Measurements from ENCODE around the gene PGM2L1. TPM values are rescaled to one million over a fixed set of nuclear protein-coding genes. Genes with fewer than 3 reads are reported as not detected.
"Not testable (repeated sequence)": the region's sequence is repeated elsewhere in the genome, so short reads cannot be mapped to it uniquely, and the experiment has no call there.

PGM2L1 gene
- total RNA-seq, 2 experiments from 2014 or later, result 8.6 to 10.5 TPM

GRCh38 chr11:74384641-74385040 is 13.6 kb downstream of the PGM2L1 start:
- ATAC-seq (ENCODE audit: low read depth) (no peak), DNase-seq (no peak)
- Mint-ChIP-seq H3K27ac (no peak overlapping the region), H3K4me1 (peaks cover 7% of the 10 kb centered on the region), H3K4me3 (no peak overlapping the region), H3K36me3 (no peaks in the 10 kb centered on the region), H3K9me3 (no peaks in the 10 kb centered on the region), H3K27me3 (no peaks in the 10 kb centered on the region)
- POLR2A ChIA-PET, result no interaction called here

- no peak overlapping the region for H3K27ac Mint-ChIP-seq
- no peaks in the 10 kb centered on the region for H3K9me3 Mint-ChIP-seq
- no peaks in the 10 kb centered on the region for H3K27me3 Mint-ChIP-seq
- POLR2A ChIA-PET, result no interaction called here
- DNase-seq (no peak), ATAC-seq (ENCODE audit: low read depth) (no peak)
- peaks cover 2% of the 10 kb centered on the region for H3K4me1 Mint-ChIP-seq
- no peaks in the 10 kb centered on the region for H3K36me3 Mint-ChIP-seq
- no peak overlapping the region for H3K4me3 Mint-ChIP-seq
Observed at GRCh38 chr11:74380746-74381439, 17.3 kb downstream of the PGM2L1 start.

GRCh38 chr11:74377689-74378088 is 20.5 kb downstream of the PGM2L1 start:
- no peak for DNase-seq
- Mint-ChIP-seq H3K4me3 (no peak overlapping the region), H3K4me1 (peaks cover 2% of the 10 kb centered on the region), H3K27me3 (no peaks in the 10 kb centered on the region), H3K9me3 (no peaks in the 10 kb centered on the region), H3K27ac (no peak overlapping the region), H3K36me3 (peaks cover 4% of the 10 kb centered on the region)
- POLR2A ChIA-PET, result no interaction called here
- ATAC-seq (ENCODE audit: low read depth), result no peak

GRCh38 chr11:74373382-74373781 is 24.9 kb downstream of the PGM2L1 start:
- H3K27me3 Mint-ChIP-seq, result no peaks in the 10 kb centered on the region
- no peaks in the 10 kb centered on the region for H3K4me1 Mint-ChIP-seq
- no peak overlapping the region for H3K4me3 Mint-ChIP-seq
- no peaks in the 10 kb centered on the region for H3K9me3 Mint-ChIP-seq
- no peak overlapping the region for H3K27ac Mint-ChIP-seq
- DNase-seq (no peak), ATAC-seq (ENCODE audit: low read depth) (no peak)
- peaks cover 9% of the 10 kb centered on the region for H3K36me3 Mint-ChIP-seq
- POLR2A ChIA-PET, result no interaction called here

GRCh38 chr11:74371269-74372052 is 26.8 kb downstream of the PGM2L1 start:
- Mint-ChIP-seq H3K27ac (no peak overlapping the region), H3K4me3 (no peak overlapping the region), H3K4me1 (no peaks in the 10 kb centered on the region), H3K9me3 (no peaks in the 10 kb centered on the region), H3K36me3 (peaks cover 9% of the 10 kb centered on the region), H3K27me3 (no peaks in the 10 kb centered on the region)
- POLR2A ChIA-PET, result no interaction called here
- DNase-seq (no peak), ATAC-seq (ENCODE audit: low read depth) (no peak)

GRCh38 chr11:74370123-74370522 is 28.1 kb downstream of the PGM2L1 start:
- ATAC-seq (ENCODE audit: low read depth) (no peak), DNase-seq (no peak)
- Mint-ChIP-seq H3K36me3 (peaks cover 9% of the 10 kb centered on the region), H3K27me3 (no peaks in the 10 kb centered on the region), H3K4me3 (no peak overlapping the region), H3K9me3 (no peaks in the 10 kb centered on the region), H3K27ac (no peak overlapping the region), H3K4me1 (no peaks in the 10 kb centered on the region)
- POLR2A ChIA-PET, result no interaction called here

- H3K36me3 Mint-ChIP-seq, result peaks cover 15% of the 10 kb centered on the region
- no peak overlapping the region for H3K4me3 Mint-ChIP-seq
- POLR2A ChIA-PET, result no interaction called here
- H3K27ac Mint-ChIP-seq, result no peak overlapping the region
- no peak for ATAC-seq (ENCODE audit: low read depth)
- H3K9me3 Mint-ChIP-seq, result no peaks in the 10 kb centered on the region
- no peak for DNase-seq
- H3K4me1 Mint-ChIP-seq, result no peaks in the 10 kb centered on the region
- no peaks in the 10 kb centered on the region for H3K27me3 Mint-ChIP-seq
Observed at GRCh38 chr11:74367881-74368280, 30.4 kb downstream of the PGM2L1 start.

- H3K27ac Mint-ChIP-seq, result no peak overlapping the region
- ATAC-seq (ENCODE audit: low read depth), result no peak
- H3K4me1 Mint-ChIP-seq, result no peaks in the 10 kb centered on the region
- H3K4me3 Mint-ChIP-seq, result no peak overlapping the region
- H3K9me3 Mint-ChIP-seq, result no peaks in the 10 kb centered on the region
- no peak for DNase-seq
- peaks cover 22% of the 10 kb centered on the region for H3K36me3 Mint-ChIP-seq
- POLR2A ChIA-PET, result no interaction called here
- no peaks in the 10 kb centered on the region for H3K27me3 Mint-ChIP-seq
Observed at GRCh38 chr11:74366576-74366975, 31.7 kb downstream of the PGM2L1 start.

GRCh38 chr11:74365805-74366204 is 32.4 kb downstream of the PGM2L1 start:
- H3K4me1 Mint-ChIP-seq; ATAC-seq (ENCODE audit: low read depth); H3K27ac Mint-ChIP-seq; H3K4me3 Mint-ChIP-seq; H3K27me3 Mint-ChIP-seq; POLR2A ChIA-PET; DNase-seq; H3K9me3 Mint-ChIP-seq: not testable (repeated sequence)
- peaks cover 28% of the 10 kb centered on the region for H3K36me3 Mint-ChIP-seq

- Mint-ChIP-seq H3K27me3 (no peaks in the 10 kb centered on the region), H3K27ac (no peak overlapping the region), H3K4me1 (peaks cover 5% of the 10 kb centered on the region), H3K4me3 (no peak overlapping the region), H3K36me3 (peaks cover 28% of the 10 kb centered on the region), H3K9me3 (no peaks in the 10 kb centered on the region)
- no peak for ATAC-seq (ENCODE audit: low read depth)
- POLR2A ChIA-PET, result no interaction called here
- no peak for DNase-seq
Observed at GRCh38 chr11:74357449-74357848, 40.8 kb downstream of the PGM2L1 start.

- no peak for ATAC-seq (ENCODE audit: low read depth)
- Mint-ChIP-seq H3K9me3 (no peaks in the 10 kb centered on the region), H3K27ac (no peak overlapping the region), H3K36me3 (peaks cover 17% of the 10 kb centered on the region), H3K27me3 (no peaks in the 10 kb centered on the region), H3K4me3 (no peak overlapping the region), H3K4me1 (peaks cover 5% of the 10 kb centered on the region)
- POLR2A ChIA-PET, result no interaction called here
- no peak for DNase-seq
Observed at GRCh38 chr11:74355626-74356025, 42.6 kb downstream of the PGM2L1 start.

- peaks cover 13% of the 10 kb centered on the region for H3K36me3 Mint-ChIP-seq
- no peak for DNase-seq
- H3K4me1 Mint-ChIP-seq, result peaks cover 5% of the 10 kb centered on the region
- no peak overlapping the region for H3K27ac Mint-ChIP-seq
- POLR2A ChIA-PET, result no interaction called here
- no peak for ATAC-seq (ENCODE audit: low read depth)
- no peaks in the 10 kb centered on the region for H3K27me3 Mint-ChIP-seq
- no peak overlapping the region for H3K4me3 Mint-ChIP-seq
- H3K9me3 Mint-ChIP-seq, result no peaks in the 10 kb centered on the region
Observed at GRCh38 chr11:74354036-74354435, 44.2 kb downstream of the PGM2L1 start.

GRCh38 chr11:74347381-74347780 is 50.9 kb downstream of the PGM2L1 start:
- Mint-ChIP-seq H3K9me3 (no peaks in the 10 kb centered on the region), H3K36me3 (peaks cover 10% of the 10 kb centered on the region), H3K27me3 (no peaks in the 10 kb centered on the region), H3K27ac (no peak overlapping the region), H3K4me1 (no peaks in the 10 kb centered on the region), H3K4me3 (no peak overlapping the region)
- POLR2A ChIA-PET, result no interaction called here
- ATAC-seq (ENCODE audit: low read depth) (no peak), DNase-seq (no peak)

GRCh38 chr11:74345420-74345819 is 52.8 kb downstream of the PGM2L1 start:
- Mint-ChIP-seq H3K27ac (no peak overlapping the region), H3K4me1 (no peaks in the 10 kb centered on the region)
- no peak for ATAC-seq (ENCODE audit: low read depth)

More at GRCh38 chr11:74345420-74345819, 52.8 kb downstream of the PGM2L1 start:
- no peaks in the 10 kb centered on the region for H3K9me3 Mint-ChIP-seq
- DNase-seq, result no peak
- POLR2A ChIA-PET, result no interaction called here
- no peaks in the 10 kb centered on the region for H3K27me3 Mint-ChIP-seq
- H3K36me3 Mint-ChIP-seq, result peaks cover 17% of the 10 kb centered on the region
- H3K4me3 Mint-ChIP-seq, result no peak overlapping the region
